GM04503 (cell line): ENCODE measurements around the gene STX1A.

ENCODE experiments used
- DNase-seq: peaks from one replicate; pipeline ENCODE4 v3.0.0-alpha.2; 2012; ENCODE audit warnings: low read depth

The STX1A gene

DNA sequence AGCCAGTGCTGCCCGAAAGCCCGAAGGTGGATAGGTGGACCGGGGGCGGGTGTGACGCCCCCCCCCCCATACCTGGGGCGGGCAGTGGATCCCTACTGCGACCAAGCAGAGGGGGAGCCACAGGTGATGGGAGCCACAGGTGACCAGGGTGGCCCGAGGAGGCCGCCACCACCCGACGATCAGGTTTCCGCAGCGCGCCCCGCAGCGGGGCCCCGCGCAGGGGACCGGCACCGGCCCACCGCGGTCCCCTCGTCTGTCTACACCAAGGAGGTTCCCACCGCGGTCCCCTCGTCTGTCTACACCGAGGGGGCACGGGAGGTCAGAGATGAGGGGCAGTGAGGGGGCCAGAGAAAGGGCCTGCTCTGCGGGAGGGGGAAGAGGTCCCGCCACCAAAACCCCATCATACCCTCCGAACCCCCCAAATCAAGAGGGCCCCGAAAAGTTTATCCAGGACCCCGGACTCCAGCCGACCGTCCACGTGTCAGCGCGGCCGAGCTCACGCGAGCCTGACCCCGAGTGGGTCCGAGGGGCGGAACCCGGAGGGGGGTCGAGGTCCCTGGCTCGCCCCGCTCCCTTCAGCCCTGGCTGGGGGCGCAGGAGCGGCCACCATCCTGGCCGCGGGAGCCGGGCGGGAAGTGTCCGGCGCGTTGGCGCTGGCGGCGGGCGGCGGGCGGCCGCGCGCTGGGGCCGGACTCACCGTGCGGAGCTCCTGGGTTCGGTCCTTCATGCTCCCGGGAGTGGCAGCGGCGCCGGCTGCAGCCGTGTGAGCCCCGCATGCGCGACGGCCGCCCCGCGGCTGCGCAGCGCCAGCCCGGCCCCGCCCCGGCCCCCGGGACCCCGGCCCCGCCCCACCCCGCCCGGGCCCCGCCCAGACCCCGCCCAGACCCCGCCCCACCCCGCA lies at the start of gene STX1A:
TSS of gene STX1A (minus strand) at position 765 of the 901 bp plus-strand sequence. CDS start at position 727, 38 bp downstream.
- DNase-seq, result no peak

DNA sequence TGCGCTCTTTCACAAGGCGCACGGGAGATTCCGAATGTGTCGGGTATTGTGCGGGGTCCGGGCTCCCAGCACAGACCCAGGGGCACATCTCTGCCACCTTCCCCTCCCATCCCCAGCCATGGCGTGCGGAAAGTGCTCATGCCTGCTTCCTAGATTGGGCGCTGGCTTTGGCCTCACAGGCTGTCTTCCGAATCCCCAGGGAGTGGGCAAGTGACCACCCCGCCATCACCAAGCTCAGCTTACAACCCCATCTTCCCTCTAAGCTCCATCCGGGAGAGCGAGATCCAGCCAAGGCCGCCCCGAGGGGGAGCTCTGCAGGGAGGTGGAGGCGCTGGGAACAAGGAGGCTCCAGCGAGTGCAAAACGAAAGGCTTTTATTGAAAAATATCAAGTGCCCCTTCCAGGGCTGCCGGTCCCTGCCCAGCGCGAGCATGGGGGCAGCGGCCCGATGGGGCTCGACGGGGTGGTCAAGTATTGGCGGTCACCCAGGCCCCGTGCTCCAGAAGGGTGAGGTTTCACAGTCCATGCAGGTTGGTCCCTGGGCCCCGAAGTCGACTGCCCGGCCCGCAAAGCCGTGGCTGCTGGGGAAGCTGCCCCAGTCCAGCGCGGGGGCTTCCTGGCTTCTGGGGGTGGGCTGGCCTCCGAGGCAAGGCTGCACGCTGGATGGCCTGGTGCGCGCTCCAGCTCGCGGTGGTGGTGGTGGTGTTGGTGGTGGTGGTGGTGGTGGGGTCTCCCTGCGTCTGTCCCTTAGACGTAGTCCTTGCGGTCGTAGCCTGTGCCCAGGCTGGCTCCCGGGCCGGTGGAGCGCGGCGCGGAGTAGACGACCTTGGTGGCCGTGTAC lies 49.4 kb upstream of the STX1A start:
- DNase-seq, result no peak

DNA sequence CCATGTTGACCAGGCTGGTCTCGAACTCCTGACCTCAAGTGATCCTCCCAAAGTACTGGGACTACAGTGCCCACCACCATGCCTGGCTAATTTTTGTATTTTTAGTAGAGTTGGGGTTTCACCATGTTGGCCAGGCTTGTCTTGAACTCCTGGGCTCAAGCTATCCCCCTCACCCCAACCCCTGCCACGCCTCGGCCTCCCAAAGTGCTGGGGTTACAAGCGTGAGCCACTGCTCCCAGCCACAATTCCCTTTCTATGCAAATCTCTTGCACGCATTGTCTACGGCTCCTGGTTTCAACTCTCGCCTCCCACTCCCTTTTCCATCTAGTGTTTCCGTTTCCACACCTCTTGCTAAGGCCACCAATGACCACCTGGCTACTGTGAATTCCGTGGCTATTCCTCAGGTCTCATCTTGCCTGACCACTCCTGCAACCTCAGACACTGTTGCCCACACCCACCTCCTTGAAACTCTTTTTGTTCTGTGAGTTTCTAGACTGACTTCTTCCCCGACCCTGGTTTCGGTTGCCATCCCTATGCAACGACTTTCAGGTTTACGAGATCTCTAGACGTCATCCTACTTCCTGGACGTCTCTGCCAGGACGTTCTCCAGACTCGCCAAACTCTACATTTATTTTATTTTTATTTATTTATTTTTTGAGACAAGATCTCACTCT lies 47.2 kb upstream of the STX1A start:
- DNase-seq, result no peak

GRCh38 chr7:73762659-73762999 lies 43.2 kb upstream of the STX1A start:
- DNase-seq, result no peak

- no peak for DNase-seq
Measured at GRCh38 chr7:73761854-73762658, 42.6 kb upstream of the STX1A start.

DNA sequence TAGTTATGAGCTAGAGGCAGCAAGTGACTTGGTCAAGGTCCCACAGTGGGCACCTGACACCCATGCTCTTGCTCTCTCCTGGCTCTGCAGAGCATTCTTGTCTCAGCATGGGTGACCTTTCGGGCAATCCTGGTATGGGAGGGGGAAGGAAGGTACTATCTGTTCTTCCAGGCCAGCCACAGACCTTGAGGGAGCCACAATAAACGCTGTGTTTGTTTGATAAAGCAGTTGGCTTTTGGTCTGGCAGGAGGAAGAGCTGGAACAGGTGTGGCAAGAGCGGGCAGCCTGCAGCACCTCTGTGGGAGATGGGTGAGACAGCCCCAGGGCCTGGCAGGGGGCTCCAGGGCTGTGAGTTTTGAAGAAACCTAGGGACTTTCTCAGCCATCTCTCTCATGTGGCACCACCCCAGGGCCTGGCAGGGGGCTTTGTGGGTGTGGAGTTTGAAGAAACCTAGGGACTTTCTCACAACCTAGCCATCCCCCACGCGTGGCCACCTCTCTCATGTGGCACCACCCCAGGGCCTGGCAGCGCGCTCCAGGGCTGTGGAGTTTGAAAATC lies 39.2 kb upstream of the STX1A start:
- DNase-seq, result no peak

GRCh38 chr7:73749931-73750776 lies 30.7 kb upstream of the STX1A start:
- no peak for DNase-seq

GRCh38 chr7:73746378-73746777 lies 26.9 kb upstream of the STX1A start:
- DNase-seq, result no peak

DNA sequence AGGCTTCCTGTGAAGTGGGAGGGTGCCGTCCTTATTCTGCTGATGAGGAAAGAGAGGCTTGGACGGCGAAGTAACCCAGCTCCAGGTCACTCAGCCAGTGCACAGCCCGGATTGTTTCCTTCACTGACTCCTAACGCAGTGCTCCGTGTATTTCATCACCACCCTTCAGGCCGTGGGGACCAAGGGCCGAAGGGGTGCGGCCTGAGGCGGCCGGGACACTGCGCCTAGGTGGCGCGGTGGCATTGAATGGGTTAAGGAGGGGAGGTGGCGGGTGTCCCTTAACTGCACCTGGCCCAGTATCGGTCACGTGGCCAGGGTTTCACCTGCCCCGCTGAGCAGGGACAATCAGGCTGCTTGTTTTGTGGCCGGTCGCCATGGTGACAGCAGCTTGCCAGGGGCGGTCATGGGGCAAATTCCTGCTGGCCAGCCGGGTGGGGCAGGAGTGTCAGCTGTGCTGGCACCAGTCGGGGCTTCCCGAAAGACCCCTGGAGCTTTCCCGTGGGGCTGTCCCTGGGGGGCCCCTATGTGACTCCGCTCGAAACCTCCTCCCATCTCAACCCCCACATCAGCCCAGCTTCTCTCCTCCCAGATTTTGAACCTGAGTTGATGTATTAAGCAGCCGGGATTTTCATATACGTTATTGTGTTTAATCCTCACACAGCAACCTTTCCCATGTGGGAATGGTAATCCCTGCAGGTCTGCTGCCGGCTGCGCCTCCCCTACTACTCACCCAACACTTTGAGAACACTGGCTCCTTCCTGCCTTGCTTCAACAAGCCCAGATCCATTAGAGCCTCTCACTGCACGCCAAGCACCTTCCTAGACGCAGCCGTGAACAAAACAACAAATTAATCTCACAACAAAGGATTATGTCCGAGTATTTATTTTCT lies 23.5 kb upstream of the STX1A start:
- no peak for DNase-seq

DNA sequence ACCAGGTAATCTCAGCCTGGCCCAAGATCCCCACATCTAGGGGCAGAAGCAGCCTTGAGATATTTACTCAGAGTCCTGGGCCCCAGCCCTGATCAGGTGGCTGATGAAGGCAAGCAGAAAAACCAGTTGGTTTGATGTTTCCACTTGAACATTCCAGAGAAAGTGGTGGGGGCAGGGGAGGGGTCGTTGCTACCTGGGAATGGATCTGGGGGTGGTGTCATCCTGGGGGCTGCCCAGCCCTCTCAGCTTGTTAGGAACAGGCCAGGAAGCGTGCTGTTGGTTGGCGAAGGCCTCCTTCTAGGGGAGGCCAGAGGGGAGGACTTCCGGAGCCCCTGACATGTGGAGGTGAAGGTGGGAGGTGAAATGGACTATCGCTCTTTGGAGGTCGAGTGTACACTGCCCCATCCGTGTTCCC lies 22.9 kb upstream of the STX1A start:
- no peak for DNase-seq

DNA sequence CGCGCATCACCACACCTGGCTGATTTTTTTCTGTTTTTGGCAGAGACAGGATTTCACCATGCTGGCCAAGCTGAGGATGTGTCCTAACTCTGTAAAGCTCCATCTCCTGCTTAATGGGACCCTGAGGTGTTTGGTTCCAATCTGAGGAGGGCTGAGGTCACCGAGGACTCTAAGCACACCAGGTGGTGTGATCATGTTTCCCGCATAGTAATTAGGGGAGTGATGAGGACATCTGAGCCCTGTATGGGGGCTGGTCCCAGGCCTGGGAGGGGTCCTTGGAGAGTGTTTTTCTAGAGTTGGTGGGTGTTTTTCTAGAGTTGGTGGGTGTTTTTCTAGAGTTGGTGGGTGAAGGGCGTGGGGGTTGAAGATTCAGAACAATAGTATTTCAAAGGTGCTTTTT lies 22.1 kb upstream of the STX1A start:
- no peak for DNase-seq

DNA sequence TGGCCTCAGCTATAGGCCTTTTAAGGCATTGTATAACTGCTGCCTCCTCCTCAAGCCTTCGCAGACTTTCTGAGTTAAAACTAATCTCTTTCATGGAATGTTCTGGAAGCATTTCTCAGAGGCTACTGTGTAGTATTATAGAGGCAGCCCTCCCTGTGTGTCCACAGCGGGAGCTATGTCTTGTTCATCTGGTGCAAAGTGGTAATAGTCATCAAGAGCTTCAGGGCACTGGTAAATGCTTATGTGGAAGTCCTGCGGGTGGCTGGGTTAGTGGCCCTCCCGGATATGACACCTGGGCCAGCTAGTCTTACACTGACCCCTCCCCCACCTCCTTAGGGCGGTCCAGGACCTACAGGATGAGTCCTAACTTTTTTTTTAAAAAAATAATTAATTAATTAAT lies 21.3 kb upstream of the STX1A start:
- DNase-seq, result no peak

DNA sequence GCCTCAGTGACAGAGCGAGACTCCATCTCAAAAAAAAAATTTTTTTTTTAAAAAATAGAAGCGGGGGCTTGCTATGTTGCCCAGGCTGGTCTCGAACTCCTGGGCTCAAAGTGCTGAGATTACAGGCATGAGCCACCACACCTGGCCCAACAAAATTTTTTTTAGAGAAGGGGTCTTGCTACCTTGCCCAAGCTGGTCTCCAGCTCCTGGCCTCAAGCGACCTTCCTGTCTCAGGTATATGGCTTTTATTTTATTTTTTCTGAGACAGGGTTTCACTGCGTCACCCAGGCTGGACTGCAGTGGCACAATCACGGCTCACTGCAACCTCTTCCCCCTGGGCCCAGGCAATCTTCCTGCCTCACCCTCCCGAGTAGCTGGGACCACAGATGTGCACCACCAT lies 20.7 kb upstream of the STX1A start:
- DNase-seq, result no peak

DNA sequence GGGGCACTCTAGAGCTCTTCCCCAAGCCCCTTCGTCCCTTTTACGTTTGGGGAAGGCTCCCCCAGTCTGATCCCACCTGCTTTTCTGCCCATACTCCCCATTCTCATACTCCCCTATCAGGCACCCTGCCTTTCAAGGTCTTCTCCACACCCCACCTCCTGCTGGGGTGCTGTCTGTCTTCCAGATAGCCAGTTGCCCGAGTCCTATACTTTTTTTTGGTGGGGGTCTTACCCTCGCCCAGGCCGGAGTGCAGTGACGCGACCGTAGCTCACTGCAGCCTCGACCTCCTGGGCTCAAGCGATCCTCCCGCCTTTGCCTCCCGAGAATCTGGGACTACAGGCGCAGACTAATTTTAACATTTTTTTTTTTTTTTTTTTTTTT lies 19.9 kb upstream of the STX1A start:
- DNase-seq, result no peak

- DNase-seq, result no peak
Measured at GRCh38 chr7:73738612-73739386, 19.3 kb upstream of the STX1A start, which contains the start of gene ABHD11. ABHD11 (minus strand) TSS chr7:73738802; CDS start chr7:73738770, 32 bp downstream.

DNA sequence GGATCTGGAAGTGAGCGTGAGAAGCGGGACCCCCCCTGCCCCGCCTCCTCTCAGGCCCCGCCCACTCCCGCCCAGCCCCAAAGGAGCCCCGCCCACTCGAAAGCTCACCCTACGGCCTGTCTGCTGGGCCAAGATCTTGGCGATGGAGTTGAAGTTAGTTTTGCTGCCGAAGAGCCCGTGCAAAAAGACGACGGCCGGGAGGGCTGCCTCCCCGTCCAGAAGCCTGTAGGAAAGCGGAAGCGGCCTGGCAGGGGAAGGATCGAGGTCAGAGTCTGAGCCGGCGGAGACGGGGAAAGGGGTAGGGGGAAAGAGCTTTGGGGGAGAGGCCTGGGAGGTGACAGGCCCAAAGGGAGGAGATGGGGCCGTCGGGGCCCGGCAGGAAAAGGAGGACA lies 18.7 kb upstream of the STX1A start:
- no peak for DNase-seq

DNA sequence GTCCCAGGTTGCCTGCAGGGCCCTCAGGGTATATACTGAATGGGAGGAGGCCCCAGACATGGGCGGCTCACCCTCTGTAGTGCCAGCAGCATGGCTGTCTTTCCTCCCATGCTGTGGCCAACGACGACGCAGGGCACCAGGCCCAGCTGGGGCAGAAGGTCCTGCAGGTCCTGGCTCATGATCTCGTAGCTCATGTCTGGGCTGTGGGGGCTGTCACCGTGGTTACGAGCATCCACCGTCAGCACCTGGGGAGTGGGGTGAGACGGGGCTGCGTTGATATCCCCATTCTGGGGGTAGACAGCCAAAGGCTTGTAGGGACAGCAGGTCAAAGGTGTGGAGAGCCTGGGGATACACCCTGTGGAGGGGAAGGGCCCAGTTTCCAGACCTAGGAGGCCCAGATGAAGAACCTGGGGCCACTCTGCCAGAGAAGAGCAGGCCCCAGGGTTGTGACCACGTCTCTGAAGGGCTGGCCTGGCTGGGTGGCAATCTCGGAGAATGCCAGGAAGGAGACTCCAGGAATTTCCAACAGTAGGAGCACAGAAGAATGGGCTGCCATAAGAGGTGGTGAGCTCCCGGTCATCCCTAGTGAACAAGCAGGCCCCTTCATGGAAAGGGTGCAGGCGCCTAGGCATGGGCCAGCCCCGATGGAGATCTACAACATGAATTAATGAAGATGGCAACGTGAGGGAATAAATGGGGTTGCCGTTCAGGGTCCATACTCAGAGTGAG lies 18.2 kb upstream of the STX1A start:
- DNase-seq, result no peak

GRCh38 chr7:73736885-73737284 lies 17.4 kb upstream of the STX1A start:
- DNase-seq, result no peak
